NCI-H2227 treated with DMSO at 0.1 percent for 48 hours (cell line): ENCODE measurements around the gene HOXD1.

Experiments
- DNase-seq: peaks from one replicate; lab custom pipeline; 2025; lab: John Stamatoyannopoulos, UW

HOXD1 gene

GRCh38 chr2:176165370-176166050 lies 23.0 kb upstream of the HOXD1 start:
- DNase-seq, result no peak

GRCh38 chr2:176166272-176166671 lies 22.2 kb upstream of the HOXD1 start:
- DNase-seq, result no peak

GRCh38 chr2:176167398-176167797 lies 21.1 kb upstream of the HOXD1 start:
- no peak for DNase-seq

GRCh38 chr2:176169181-176169580 lies 19.3 kb upstream of the HOXD1 start:
- DNase-seq, result no peak

- DNase-seq, result no peak
Measured at GRCh38 chr2:176169711-176170110, 18.8 kb upstream of the HOXD1 start.

- no peak for DNase-seq
Measured at GRCh38 chr2:176170602-176171305, 17.7 kb upstream of the HOXD1 start.

GRCh38 chr2:176171351-176172006 lies 17.0 kb upstream of the HOXD1 start:
- DNase-seq, result no peak

- no peak for DNase-seq
Measured at GRCh38 chr2:176172007-176172894, 16.2 kb upstream of the HOXD1 start.

GRCh38 chr2:176172895-176173566 lies 15.4 kb upstream of the HOXD1 start:
- no peak for DNase-seq

- no peak for DNase-seq
Measured at GRCh38 chr2:176173567-176174381, 14.7 kb upstream of the HOXD1 start.

- DNase-seq, result no peak
Measured at GRCh38 chr2:176174382-176174823, 14.1 kb upstream of the HOXD1 start.

- no peak for DNase-seq
Measured at GRCh38 chr2:176174824-176175708, 13.4 kb upstream of the HOXD1 start.

- no peak for DNase-seq
Measured at GRCh38 chr2:176175709-176176607, 12.5 kb upstream of the HOXD1 start.

GRCh38 chr2:176177580-176178037 lies 10.9 kb upstream of the HOXD1 start:
- DNase-seq, result no peak

- peak; percentile 35 for DNase-seq
Measured at GRCh38 chr2:176178038-176178756, 10.3 kb upstream of the HOXD1 start.

- DNase-seq, result no peak
Measured at GRCh38 chr2:176178757-176179295, 9.6 kb upstream of the HOXD1 start.

GRCh38 chr2:176181551-176181950 lies 6.9 kb upstream of the HOXD1 start:
- no peak for DNase-seq
